Measurements from ENCODE around the gene CLSTN2.

CLSTN2 gene

DNA sequence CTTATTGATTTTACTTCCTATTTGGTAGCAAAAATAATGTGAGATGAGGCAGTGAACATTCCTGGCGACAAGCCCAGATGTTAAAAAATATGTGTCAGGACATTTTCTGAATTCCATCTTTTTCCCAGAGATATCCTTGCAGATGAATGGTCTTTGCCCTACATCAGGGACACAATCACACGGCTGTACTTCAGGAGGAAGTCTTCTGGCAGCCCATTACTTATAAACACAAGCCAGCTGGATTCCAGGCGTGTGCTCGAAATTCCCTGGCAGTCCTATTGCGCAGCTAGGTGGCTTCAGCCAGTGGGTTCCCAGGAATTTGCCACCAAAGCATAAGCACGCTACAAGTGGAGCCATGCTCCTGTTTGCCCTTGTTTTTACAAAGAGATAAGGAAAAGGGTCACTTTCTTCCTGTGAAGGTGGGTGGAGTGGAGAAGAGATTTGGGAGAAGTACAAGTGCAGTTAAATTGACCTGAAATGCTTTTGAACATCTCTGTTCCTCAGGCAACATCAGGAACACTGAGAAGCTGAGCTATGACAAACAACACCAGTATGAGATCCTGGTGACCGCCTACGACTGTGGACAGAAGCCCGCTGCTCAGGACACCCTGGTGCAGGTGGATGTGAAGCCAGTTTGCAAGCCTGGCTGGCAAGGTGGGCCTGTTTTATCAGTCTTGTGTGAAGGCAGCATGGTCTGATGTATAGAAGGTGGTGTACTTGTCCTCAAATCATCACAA, 485.8 kb downstream of the CLSTN2 start:
- no peaks in the 10 kb centered on the region for H3K9me3 ChIP-seq (ENCODE audit: control insufficient read depth, insufficient read depth, low read depth, low read length)
- H3K4me1 ChIP-seq (ENCODE audit: control insufficient read depth, insufficient read depth, low read length): no peaks in the 10 kb centered on the region
- ChIA-PET POLR2A (no interaction called here), CTCF (interaction anchor here (0.7 kb wide), 1 partner anchor 78 kb away, joined by 4 read pairs; no protein-coding TSS in a partner anchor)
- TF ChIP-seq ZNF626 (tag by site-specific recombination; IDR thresholded peaks at IDR 0.05): no peak
- no peak for TF ChIP-seq ZNF707 (tag by site-specific recombination; IDR thresholded peaks at IDR 0.05)
- TF ChIP-seq, protein P1, sequence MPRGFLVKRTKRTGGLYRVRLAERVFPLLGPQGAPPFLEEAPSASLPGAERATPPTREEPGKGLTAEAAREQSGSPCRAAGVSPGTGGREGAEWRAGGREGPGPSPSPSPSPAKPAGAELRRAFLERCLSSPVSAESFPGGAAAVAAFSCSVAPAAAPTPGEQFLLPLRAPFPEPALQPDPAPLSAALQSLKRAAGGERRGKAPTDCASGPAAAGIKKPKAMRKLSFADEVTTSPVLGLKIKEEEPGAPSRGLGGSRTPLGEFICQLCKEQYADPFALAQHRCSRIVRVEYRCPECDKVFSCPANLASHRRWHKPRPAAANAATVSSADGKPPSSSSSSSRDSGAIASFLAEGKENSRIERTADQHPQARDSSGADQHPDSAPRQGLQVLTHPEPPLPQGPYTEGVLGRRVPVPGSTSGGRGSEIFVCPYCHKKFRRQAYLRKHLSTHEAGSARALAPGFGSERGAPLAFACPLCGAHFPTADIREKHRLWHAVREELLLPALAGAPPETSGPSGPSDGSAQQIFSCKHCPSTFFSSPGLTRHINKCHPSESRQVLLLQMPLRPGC (tag by site-specific recombination; IDR thresholded peaks at IDR 0.05): no peak
- TF ChIP-seq ZNF404 (tag by site-specific recombination; IDR thresholded peaks at IDR 0.05): no peak
- TF ChIP-seq SP7 (tag by site-specific recombination; IDR thresholded peaks at IDR 0.05): no peak
- TF ChIP-seq ZNF514 (tag by site-specific recombination; IDR thresholded peaks at IDR 0.05): no peak
- TF ChIP-seq ZNF211 (tag by site-specific recombination; IDR thresholded peaks at IDR 0.05; ENCODE audit: low read depth): no peak
- TF ChIP-seq ZNF335 (tag by site-specific recombination; conservative IDR thresholded peaks at IDR 0.05): no peak
- no peak for TF ChIP-seq MYNN (tag by site-specific recombination; IDR thresholded peaks at IDR 0.05; ENCODE audit: borderline replicate concordance)
- no peak for TF ChIP-seq ZNF621 (tag by site-specific recombination; IDR thresholded peaks at IDR 0.05)
- no peak for TF ChIP-seq YY1 (tag by site-specific recombination; IDR thresholded peaks at IDR 0.05)
- no peak for TF ChIP-seq ZNF521 (tag by site-specific recombination; IDR thresholded peaks at IDR 0.05)
- no peak for TF ChIP-seq ZNF792 (tag by site-specific recombination; IDR thresholded peaks at IDR 0.05)
- TF ChIP-seq ZNF202 (tag by site-specific recombination; IDR thresholded peaks at IDR 0.05; ENCODE audit: borderline replicate concordance): no peak
- no peak for TF ChIP-seq ZNF629 (tag by site-specific recombination; IDR thresholded peaks at IDR 0.05)
- TF ChIP-seq ZSCAN30 (tag by site-specific recombination; IDR thresholded peaks at IDR 0.05): no peak
- H3K4me3 ChIP-seq (ENCODE audit: low read depth, low read length): no peak overlapping the region
- H3K36me3 ChIP-seq (ENCODE audit: control insufficient read depth in 2 of 2, insufficient read depth in 1 of 2, low read length in 2 of 2): no peaks in the 10 kb centered on the region
- no peak overlapping the region for H3K27ac ChIP-seq (ENCODE audit: extremely low read depth, low read depth, low read length)

DNA sequence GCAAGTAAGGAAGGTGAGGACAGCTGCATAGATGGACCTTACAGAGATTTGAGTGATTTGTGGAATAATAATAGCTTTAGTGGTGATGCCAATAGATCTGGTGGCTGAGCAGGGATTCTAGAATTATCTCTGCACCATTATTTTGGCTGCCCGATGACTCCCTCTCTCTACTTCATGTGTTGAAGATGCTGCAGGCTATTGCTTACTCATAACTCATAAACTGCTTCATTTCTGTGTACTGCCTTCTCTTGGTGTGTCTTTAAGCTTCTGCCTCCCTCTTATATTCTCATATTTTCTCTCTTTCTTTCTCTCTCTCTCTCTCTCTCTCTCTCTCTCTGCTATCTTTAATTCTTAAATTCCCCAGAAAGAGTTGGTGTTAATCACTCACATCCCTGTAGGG, 486.9 kb downstream of the CLSTN2 start:
- no peak overlapping the region for H3K27ac ChIP-seq (ENCODE audit: extremely low read depth, low read depth, low read length)
- H3K4me1 ChIP-seq (ENCODE audit: control insufficient read depth, insufficient read depth, low read length): no peaks in the 10 kb centered on the region
- H3K9me3 ChIP-seq (ENCODE audit: control insufficient read depth, insufficient read depth, low read depth, low read length): no peaks in the 10 kb centered on the region

DNA sequence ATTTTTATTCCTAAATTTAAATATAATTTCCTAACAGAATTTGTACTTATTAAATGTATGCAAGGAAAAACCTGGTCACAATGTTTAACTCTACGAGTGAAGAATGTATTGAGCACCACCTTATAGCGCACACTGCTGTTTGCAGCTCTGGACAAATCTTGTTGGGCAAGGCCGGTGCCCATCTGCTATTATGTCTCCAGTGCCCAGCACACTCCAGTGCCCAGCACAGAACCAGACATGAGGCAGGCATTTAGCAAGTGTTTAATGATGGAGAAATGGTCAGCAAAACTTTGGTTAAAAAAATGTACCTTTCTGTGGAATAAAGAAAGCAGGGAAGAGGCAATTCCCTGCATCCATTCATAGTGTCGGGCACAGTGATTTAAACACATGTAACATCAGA, 488.2 kb downstream of the CLSTN2 start:
- Histone ChIP-seq H3K4me3 (ENCODE audit: low read depth, low read length) (no peak overlapping the region), H3K9me3 (ENCODE audit: control insufficient read depth, insufficient read depth, low read depth, low read length) (no peaks in the 10 kb centered on the region), H3K4me1 (ENCODE audit: control insufficient read depth, insufficient read depth, low read length) (no peaks in the 10 kb centered on the region), H3K27ac (ENCODE audit: extremely low read depth, low read depth, low read length) (no peak overlapping the region), H3K36me3 (ENCODE audit: control insufficient read depth in 2 of 2, insufficient read depth in 1 of 2, low read length in 2 of 2) (no peaks in the 10 kb centered on the region)
- ChIA-PET CTCF (interaction anchor here (0.7 kb wide), 1 partner anchor 23 kb away, joined by 6 read pairs; no protein-coding TSS in a partner anchor), POLR2A (no interaction called here)
- TF ChIP-seq ZNF558 (tag by site-specific recombination; IDR thresholded peaks at IDR 0.05) (no peak), KLF10 (tag by site-specific recombination; IDR thresholded peaks at IDR 0.05) (no peak), ZNF404 (tag by site-specific recombination; IDR thresholded peaks at IDR 0.05) (no peak), ZNF529 (tag by site-specific recombination; IDR thresholded peaks at IDR 0.05; ENCODE audit: insufficient replicate concordance) (no peak), ZNF777 (tag by site-specific recombination; IDR thresholded peaks at IDR 0.05; ENCODE audit: borderline replicate concordance) (no peak), ZNF157 (tag by site-specific recombination; IDR thresholded peaks at IDR 0.05) (no peak), ZNF549 (tag by site-specific recombination; IDR thresholded peaks at IDR 0.05) (no peak), ZBTB21 (tag by site-specific recombination; IDR thresholded peaks at IDR 0.05) (no peak)
- TF ChIP-seq, protein P2, sequence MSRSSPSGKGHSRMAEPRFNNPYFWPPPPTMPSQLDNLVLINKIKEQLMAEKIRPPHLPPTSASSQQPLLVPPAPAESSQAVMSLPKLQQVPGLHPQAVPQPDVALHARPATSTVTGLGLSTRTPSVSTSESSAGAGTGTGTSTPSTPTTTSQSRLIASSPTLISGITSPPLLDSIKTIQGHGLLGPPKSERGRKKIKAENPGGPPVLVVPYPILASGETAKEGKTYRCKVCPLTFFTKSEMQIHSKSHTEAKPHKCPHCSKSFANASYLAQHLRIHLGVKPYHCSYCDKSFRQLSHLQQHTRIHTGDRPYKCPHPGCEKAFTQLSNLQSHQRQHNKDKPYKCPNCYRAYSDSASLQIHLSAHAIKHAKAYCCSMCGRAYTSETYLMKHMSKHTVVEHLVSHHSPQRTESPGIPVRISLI (tag by site-specific recombination; IDR thresholded peaks at IDR 0.05): no peak

More for the DNA sequence above, 486.9 kb downstream of the CLSTN2 start:
- CTCF ChIA-PET: interaction anchor here (0.7 kb wide), 1 partner anchor 11 kb away, joined by 3 read pairs; no protein-coding TSS in a partner anchor
- Histone ChIP-seq H3K4me3 (ENCODE audit: low read depth, low read length) (no peak overlapping the region), H3K36me3 (ENCODE audit: control insufficient read depth in 2 of 2, insufficient read depth in 1 of 2, low read length in 2 of 2) (no peaks in the 10 kb centered on the region)
- TF ChIP-seq FEZF1 (tag by site-specific recombination; IDR thresholded peaks at IDR 0.05) (no peak), SP7 (tag by site-specific recombination; IDR thresholded peaks at IDR 0.05) (no peak), ZNF391 (tag by site-specific recombination; IDR thresholded peaks at IDR 0.05; ENCODE audit: borderline replicate concordance, low read depth) (no peak), REPIN1 (tag by site-specific recombination; IDR thresholded peaks at IDR 0.05; ENCODE audit: low read depth) (no peak), TRIM28 (IDR thresholded peaks at IDR 0.05; ENCODE audit: borderline replicate concordance, low read length) (no peak), ZNF544 (tag by site-specific recombination; IDR thresholded peaks at IDR 0.05) (no peak), GLI4 (tag by site-specific recombination; IDR thresholded peaks at IDR 0.05) (no peak), ZBTB1 (tag by site-specific recombination; IDR thresholded peaks at IDR 0.05) (no peak)
- TF ChIP-seq, protein P3, sequence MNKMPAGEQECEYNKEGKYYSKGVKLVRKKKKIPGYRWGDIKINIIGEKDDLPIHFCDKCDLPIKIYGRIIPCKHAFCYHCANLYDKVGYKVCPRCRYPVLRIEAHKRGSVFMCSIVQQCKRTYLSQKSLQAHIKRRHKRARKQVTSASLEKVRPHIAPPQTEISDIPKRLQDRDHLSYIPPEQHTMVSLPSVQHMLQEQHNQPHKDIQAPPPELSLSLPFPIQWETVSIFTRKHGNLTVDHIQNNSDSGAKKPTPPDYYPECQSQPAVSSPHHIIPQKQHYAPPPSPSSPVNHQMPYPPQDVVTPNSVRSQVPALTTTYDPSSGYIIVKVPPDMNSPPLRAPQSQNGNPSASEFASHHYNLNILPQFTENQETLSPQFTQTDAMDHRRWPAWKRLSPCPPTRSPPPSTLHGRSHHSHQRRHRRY (tag by site-specific recombination; IDR thresholded peaks at IDR 0.05): no peak
- POLR2A ChIA-PET: no interaction called here

All from HEK293 (cell line).